GM23338 (cell line): ENCODE data around the gene COBLL1.

Experiments
- CREB1 ChIP-seq: fragments of 250-450 bp; sonication (Bioruptor Pico); IDR thresholded peaks from 2 replicates; pipeline ENCODE4 v1.5.0; 2020; ENCODE audit warnings: low read depth, mild to moderate bottlenecking, moderate library complexity
- EZH2 ChIP-seq: fragments of 200-600 bp; sonication (generic); IDR thresholded peaks from one replicate; pipeline ENCODE4 v1.8.0; 2017; ENCODE audit warnings: antibody characterized with exemption, mild to moderate bottlenecking, low read depth; ENCODE audit not compliant: unreplicated experiment
- EZH2phosphoT487 ChIP-seq: fragments of 200-600 bp; sonication (generic); IDR thresholded peaks from one replicate; pipeline ENCODE4 v1.8.1; 2018; ENCODE audit warnings: antibody characterized with exemption; ENCODE audit not compliant: unreplicated experiment
- JUNB ChIP-seq: IDR thresholded peaks from one replicate; pipeline ENCODE4 v1.6.1; 2016; ENCODE audit warnings: antibody characterized with exemption; ENCODE audit not compliant: unreplicated experiment
- NANOG ChIP-seq: IDR thresholded peaks from 2 replicates; pipeline ENCODE4 v1.6.1; 2016; ENCODE audit warnings: antibody characterized with exemption, borderline replicate concordance
- POLR2AphosphoS5 ChIP-seq: IDR thresholded peaks from 2 replicates; pipeline ENCODE4 v1.6.1; 2016; ENCODE audit warnings: antibody characterized with exemption, low read depth
- ZNF114 ChIP-seq: fragments of 250-450 bp; sonication (Bioruptor Pico); IDR thresholded peaks from 2 replicates; pipeline ENCODE4 v1.5.0; 2020; ENCODE audit warnings: mild to moderate bottlenecking, moderate library complexity
- TF ChIP-seq, protein P1 (sequence below), 2 experiments: fragments of 200-600 bp in 1 of 2; sonication (generic) in 1 of 2; conservative IDR thresholded peaks; 2 replicates each; pipeline versions ENCODE4 v1.5.1 to v1.6.1; 2016 to 2017; ENCODE audit warnings: antibody characterized with exemption in 2 of 2, low read depth in 2 of 2, mild to moderate bottlenecking in 2 of 2, moderate library complexity in 1 of 2
- TF ChIP-seq, protein P2 (sequence below): IDR thresholded peaks from one replicate; pipeline ENCODE4 v1.6.1; 2018; ENCODE audit warnings: antibody characterized with exemption; ENCODE audit not compliant: unreplicated experiment

DNA sequence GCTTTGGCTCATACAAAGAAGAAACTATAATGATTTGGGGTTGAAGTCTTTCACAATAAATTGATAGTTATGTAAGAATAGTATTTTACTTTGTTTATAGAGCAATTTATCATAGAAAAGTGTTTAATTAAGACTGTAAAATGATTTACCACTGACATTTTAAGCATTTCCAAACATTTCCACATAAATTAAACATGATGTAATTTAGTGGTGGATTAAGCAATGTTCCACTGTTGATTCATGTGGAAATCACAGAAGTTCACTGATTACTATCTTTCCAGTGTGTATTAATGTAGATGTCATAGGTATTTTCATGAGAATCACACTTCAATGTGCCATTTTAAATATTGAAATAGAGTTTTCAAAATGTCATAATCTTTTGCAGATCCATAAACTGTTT is 180.3 kb downstream of the COBLL1 start:
- TF ChIP-seq EZH2: no peak
- TF ChIP-seq NANOG: no peak
- TF ChIP-seq, protein P1, sequence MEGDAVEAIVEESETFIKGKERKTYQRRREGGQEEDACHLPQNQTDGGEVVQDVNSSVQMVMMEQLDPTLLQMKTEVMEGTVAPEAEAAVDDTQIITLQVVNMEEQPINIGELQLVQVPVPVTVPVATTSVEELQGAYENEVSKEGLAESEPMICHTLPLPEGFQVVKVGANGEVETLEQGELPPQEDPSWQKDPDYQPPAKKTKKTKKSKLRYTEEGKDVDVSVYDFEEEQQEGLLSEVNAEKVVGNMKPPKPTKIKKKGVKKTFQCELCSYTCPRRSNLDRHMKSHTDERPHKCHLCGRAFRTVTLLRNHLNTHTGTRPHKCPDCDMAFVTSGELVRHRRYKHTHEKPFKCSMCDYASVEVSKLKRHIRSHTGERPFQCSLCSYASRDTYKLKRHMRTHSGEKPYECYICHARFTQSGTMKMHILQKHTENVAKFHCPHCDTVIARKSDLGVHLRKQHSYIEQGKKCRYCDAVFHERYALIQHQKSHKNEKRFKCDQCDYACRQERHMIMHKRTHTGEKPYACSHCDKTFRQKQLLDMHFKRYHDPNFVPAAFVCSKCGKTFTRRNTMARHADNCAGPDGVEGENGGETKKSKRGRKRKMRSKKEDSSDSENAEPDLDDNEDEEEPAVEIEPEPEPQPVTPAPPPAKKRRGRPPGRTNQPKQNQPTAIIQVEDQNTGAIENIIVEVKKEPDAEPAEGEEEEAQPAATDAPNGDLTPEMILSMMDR (conservative IDR thresholded peaks at IDR 0.05; ENCODE audit: low read depth in 2 of 2): no peak
- no peak for TF ChIP-seq POLR2AphosphoS5
- no peak for TF ChIP-seq EZH2phosphoT487
- TF ChIP-seq, protein P2, sequence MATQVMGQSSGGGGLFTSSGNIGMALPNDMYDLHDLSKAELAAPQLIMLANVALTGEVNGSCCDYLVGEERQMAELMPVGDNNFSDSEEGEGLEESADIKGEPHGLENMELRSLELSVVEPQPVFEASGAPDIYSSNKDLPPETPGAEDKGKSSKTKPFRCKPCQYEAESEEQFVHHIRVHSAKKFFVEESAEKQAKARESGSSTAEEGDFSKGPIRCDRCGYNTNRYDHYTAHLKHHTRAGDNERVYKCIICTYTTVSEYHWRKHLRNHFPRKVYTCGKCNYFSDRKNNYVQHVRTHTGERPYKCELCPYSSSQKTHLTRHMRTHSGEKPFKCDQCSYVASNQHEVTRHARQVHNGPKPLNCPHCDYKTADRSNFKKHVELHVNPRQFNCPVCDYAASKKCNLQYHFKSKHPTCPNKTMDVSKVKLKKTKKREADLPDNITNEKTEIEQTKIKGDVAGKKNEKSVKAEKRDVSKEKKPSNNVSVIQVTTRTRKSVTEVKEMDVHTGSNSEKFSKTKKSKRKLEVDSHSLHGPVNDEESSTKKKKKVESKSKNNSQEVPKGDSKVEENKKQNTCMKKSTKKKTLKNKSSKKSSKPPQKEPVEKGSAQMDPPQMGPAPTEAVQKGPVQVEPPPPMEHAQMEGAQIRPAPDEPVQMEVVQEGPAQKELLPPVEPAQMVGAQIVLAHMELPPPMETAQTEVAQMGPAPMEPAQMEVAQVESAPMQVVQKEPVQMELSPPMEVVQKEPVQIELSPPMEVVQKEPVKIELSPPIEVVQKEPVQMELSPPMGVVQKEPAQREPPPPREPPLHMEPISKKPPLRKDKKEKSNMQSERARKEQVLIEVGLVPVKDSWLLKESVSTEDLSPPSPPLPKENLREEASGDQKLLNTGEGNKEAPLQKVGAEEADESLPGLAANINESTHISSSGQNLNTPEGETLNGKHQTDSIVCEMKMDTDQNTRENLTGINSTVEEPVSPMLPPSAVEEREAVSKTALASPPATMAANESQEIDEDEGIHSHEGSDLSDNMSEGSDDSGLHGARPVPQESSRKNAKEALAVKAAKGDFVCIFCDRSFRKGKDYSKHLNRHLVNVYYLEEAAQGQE: no peak
- no peak for TF ChIP-seq JUNB
- TF ChIP-seq CREB1 (CRISPR knock-in tag): no peak
- no peak for TF ChIP-seq ZNF114 (CRISPR knock-in tag)
